Fibroblast of lung (primary cell): ENCODE measurements around the gene ME1.

Experiments used
- EZH2 ChIP-seq: IDR thresholded peaks from 2 replicates; pipeline ENCODE4 v1.5.1; 2012; ENCODE audit warnings: low read length, control low read depth, mild to moderate bottlenecking; ENCODE audit errors: missing control alignments
- TF ChIP-seq, protein P1 (sequence below), 2 donors: IDR thresholded peaks in 1 of 2; conservative IDR thresholded peaks in 1 of 2; 1 replicate in 1 of 2; 2 replicates in 1 of 2; pipeline ENCODE4 v1.5.1; 2011 to 2012; ENCODE audit warnings: low read length in 2 of 2, control low read depth in 1 of 2, inconsistent platforms in 1 of 2, low read depth in 1 of 2, mild to moderate bottlenecking in 1 of 2

DNA sequence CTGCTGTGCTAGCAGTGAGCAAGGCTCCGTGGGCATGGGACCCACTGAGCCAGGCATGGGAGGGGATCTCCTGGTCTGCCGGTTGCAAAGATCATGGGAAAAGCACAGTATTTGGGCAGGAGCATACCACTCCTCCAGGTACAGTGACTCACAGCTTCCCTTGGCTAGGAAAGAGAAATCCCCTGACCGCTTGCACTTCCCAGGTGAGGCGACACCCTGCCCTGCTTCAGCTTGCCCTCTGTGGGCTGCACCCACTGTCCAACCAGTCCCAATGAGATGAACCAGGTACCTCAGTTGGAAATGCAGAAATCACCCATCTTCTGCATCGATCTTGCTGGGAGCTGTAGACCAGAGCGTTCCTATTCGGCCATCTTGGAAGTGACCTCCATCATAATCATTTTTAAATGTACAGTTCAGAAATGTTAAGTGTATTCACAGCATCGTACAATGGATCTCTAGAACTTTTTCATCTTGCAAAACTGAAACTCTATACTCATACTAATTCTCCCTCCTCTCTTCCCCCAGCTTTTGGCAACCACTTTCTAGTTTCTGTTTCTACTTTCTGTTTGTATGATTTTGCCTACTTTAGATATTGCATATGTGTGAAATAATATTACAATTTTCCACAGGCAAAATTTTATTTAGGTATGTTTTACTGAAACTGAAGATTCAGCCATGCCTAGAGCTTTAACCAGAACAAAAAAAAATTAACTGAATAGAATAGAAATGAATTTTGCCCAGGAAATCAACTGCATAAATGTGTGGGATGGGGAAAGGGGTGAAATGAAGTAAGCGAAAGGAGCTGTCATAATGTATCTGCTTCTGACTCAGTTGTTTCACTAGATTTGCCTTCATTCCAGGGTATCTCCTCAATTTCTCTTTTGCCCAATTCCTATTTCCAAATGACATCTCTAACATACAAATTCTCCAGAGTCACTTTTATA lies 137.7 kb downstream of the ME1 start:
- TF ChIP-seq, protein P1, sequence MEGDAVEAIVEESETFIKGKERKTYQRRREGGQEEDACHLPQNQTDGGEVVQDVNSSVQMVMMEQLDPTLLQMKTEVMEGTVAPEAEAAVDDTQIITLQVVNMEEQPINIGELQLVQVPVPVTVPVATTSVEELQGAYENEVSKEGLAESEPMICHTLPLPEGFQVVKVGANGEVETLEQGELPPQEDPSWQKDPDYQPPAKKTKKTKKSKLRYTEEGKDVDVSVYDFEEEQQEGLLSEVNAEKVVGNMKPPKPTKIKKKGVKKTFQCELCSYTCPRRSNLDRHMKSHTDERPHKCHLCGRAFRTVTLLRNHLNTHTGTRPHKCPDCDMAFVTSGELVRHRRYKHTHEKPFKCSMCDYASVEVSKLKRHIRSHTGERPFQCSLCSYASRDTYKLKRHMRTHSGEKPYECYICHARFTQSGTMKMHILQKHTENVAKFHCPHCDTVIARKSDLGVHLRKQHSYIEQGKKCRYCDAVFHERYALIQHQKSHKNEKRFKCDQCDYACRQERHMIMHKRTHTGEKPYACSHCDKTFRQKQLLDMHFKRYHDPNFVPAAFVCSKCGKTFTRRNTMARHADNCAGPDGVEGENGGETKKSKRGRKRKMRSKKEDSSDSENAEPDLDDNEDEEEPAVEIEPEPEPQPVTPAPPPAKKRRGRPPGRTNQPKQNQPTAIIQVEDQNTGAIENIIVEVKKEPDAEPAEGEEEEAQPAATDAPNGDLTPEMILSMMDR (conservative IDR thresholded peaks at IDR 0.05 in 1 of 2, IDR thresholded peaks at IDR 0.05 in 1 of 2; ENCODE audit: low read depth in 1 of 2, low read length in 2 of 2), result no peak
- TF ChIP-seq EZH2, result no peak
